Erythroblast (primary cell): ENCODE results near the gene CELF2.

Source experiments
- GATA1 ChIP-seq: IDR thresholded peaks from 2 replicates; pipeline ENCODE4 v1.6.1; 2011; ENCODE audit warnings: low read depth, mild to moderate bottlenecking, control low read depth, low read length, moderate library complexity
- POLR2A ChIP-seq: IDR thresholded peaks from 2 replicates; pipeline ENCODE4 v1.6.1; 2011; ENCODE audit warnings: mild to moderate bottlenecking, low read length

- TF ChIP-seq POLR2A = no peak
- no peak for TF ChIP-seq GATA1
Observed at GRCh38 chr10:11169976-11170375, 152.3 kb downstream of the CELF2 start.
